ENCODE results near the gene DRG1.

DRG1 gene

DNA sequence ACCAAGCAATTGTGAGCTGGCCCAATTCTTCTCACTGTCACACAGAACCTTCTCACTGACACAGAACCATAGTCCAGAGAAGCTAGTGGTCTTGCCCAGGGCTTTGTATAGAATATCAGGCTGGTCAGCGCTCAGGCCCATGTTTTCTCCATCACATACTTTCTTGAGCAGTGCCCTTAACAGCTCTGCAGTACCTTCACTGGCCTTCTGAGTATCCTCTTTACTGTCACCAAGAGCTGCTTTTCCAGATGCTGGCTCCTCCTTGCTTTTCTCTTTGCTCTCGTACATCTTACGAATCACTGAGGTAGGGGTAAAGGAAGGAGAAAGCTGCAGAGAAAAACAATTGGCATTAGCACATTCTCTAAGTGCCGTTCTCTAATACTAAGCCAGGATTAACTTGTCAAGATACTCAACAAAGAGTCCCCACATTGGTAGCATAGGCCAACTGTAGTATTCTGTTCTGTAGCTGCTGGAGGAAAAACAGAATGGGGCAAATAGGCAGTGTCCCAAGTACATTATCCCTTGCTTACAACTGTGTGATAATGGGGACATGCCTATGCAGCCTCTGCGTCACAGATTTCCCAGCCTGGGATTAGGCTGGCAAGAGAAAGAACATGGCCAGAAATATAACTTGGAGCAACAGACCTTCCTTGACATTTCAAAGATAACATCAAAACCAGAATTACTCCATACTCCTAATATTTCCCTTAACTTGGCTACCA lies 43.5 kb downstream of the DRG1 start:
- no peak for TF ChIP-seq CTCF (IDR thresholded peaks at IDR 0.05; ENCODE audit: extremely low read depth, missing control alignments)

GRCh38 chr22:31443516-31443915 lies 44.1 kb downstream of the DRG1 start:
- no peak for DNase-seq (ENCODE audit: low spot score)
- TF ChIP-seq CTCF (IDR thresholded peaks at IDR 0.05; ENCODE audit: extremely low read depth, missing control alignments), result no peak

More for the DNA sequence above, 43.5 kb downstream of the DRG1 start:
- DNase-seq (ENCODE audit: low spot score), result no peak

- no peak for TF ChIP-seq CTCF (IDR thresholded peaks at IDR 0.05; ENCODE audit: extremely low read depth, missing control alignments)
- DNase-seq (ENCODE audit: low spot score), result no peak
These were observed 46.2 kb downstream of the DRG1 start for GRCh38 chr22:31445642-31446041.

- DNase-seq (ENCODE audit: low spot score), result no peak
- TF ChIP-seq CTCF (IDR thresholded peaks at IDR 0.05; ENCODE audit: extremely low read depth, missing control alignments), result no peak
These were observed 46.8 kb downstream of the DRG1 start for GRCh38 chr22:31446208-31446607.

GRCh38 chr22:31446767-31447166 lies 47.4 kb downstream of the DRG1 start:
- DNase-seq (ENCODE audit: low spot score), result no peak

GRCh38 chr22:31447337-31447736 lies 47.9 kb downstream of the DRG1 start:
- no peak for DNase-seq (ENCODE audit: low spot score)
- TF ChIP-seq CTCF (IDR thresholded peaks at IDR 0.05; ENCODE audit: extremely low read depth, missing control alignments), result no peak

More at GRCh38 chr22:31446767-31447166, 47.4 kb downstream of the DRG1 start:
- TF ChIP-seq CTCF (IDR thresholded peaks at IDR 0.05; ENCODE audit: extremely low read depth, missing control alignments), result no peak

GRCh38 chr22:31448382-31448781 lies 49.0 kb downstream of the DRG1 start:
- no peak for DNase-seq (ENCODE audit: low spot score)
- no peak for TF ChIP-seq CTCF (IDR thresholded peaks at IDR 0.05; ENCODE audit: extremely low read depth, missing control alignments)

All from GM20000 (cell line).